Measurements from ENCODE around the gene ETV3. TPM values are rescaled to one million over a fixed set of nuclear protein-coding genes. Genes with fewer than 3 reads are reported as not detected.
A peak's percentile ranks its signal among the peaks of the same experiment; 100 is the strongest.

ETV3 gene
- total RNA-seq, 2 experiments from 2014 or later: 115 to 117 TPM

- Mint-ChIP-seq H3K4me3 (peak overlapping the region; percentile 68), H3K36me3 (ENCODE audit: low read depth) (peaks cover 80% of the 10 kb centered on the region), H3K9me3 (no peaks in the 10 kb centered on the region), H3K27me3 (no peaks in the 10 kb centered on the region), H3K27ac (peak overlapping the region; percentile 65), H3K4me1 (ENCODE audit: low read depth) (peaks cover 77% of the 10 kb centered on the region)
- Histone ChIP-seq H3K36me3 (ENCODE audit: insufficient read depth, low read length) (peaks cover 59% of the 10 kb centered on the region), H3K27me3 (ENCODE audit: control insufficient read depth in 1 of 2, insufficient read depth in 2 of 2, low read length in 2 of 2) (no peaks in the 10 kb centered on the region), H3K27ac (ENCODE audit: low read depth in 1 of 2, low read length in 2 of 2) (no peak overlapping the region), H3K9me3 (ENCODE audit: control insufficient read depth in 1 of 2, insufficient read depth in 1 of 2, low read length in 2 of 2) (no peaks in the 10 kb centered on the region), H3K4me3 (ENCODE audit: low read length) (no peak overlapping the region), H3K4me1 (ENCODE audit: insufficient read depth, low read length) (peaks cover 59% of the 10 kb centered on the region)
- ChIA-PET CTCF (interaction anchor here (2.4 to 4.7 kb wide), 2 partner anchors 22 to 44 kb away, joined by 10 to 27 read pairs; no protein-coding TSS in a partner anchor), POLR2A (no interaction called here)
- intact Hi-C loops (cut with DNase I, micrococcal nuclease): loop anchor here in 1 of 2 experiments (10.0 kb wide), 1 partner anchor 320 kb away; the partner anchor contains the start of gene SH2D2A
- DNase-seq (no peak), ATAC-seq (ENCODE audit: poor library complexity) (no peak)
- no peak for TF ChIP-seq CTCF (IDR thresholded peaks at IDR 0.05)
Observed at GRCh38 chr1:157134442-157134841, 3.8 kb downstream of the ETV3 start.

- peak in 4 of 14 experiments; percentile 15 to 85 (median 78) for DNase-seq
- CTCF ChIA-PET: interaction anchor here (4.7 kb wide), 1 partner anchor 43 kb away, joined by 27 read pairs; no protein-coding TSS in a partner anchor
- H3K27me3 ChIP-seq (ENCODE audit: control insufficient read depth in 1 of 2, insufficient read depth in 2 of 2, low read length in 2 of 2): no peaks in the 10 kb centered on the region
- TF ChIP-seq CTCF (IDR thresholded peaks at IDR 0.05): no peak
- H3K4me3 Mint-ChIP-seq: peak overlapping the region; percentile 65
- peaks cover 87% of the 10 kb centered on the region for H3K36me3 Mint-ChIP-seq (ENCODE audit: low read depth)
- POLR2A ChIA-PET: no interaction called here
- H3K27ac ChIP-seq (ENCODE audit: low read depth in 1 of 2, low read length in 2 of 2): peak overlapping the region in 1 of 2 donors; percentile 18
- intact Hi-C loops (cut with DNase I, micrococcal nuclease): loop anchor here in 1 of 2 experiments (10.0 kb wide), 1 partner anchor 319 kb away; the partner anchor contains the start of gene SH2D2A
- ATAC-seq (ENCODE audit: poor library complexity): peak; percentile 27
- H3K27me3 Mint-ChIP-seq: no peaks in the 10 kb centered on the region
- peak overlapping the region; percentile 65 for H3K27ac Mint-ChIP-seq
- H3K4me3 ChIP-seq (ENCODE audit: low read length): no peak overlapping the region
- no peaks in the 10 kb centered on the region for H3K9me3 ChIP-seq (ENCODE audit: control insufficient read depth in 1 of 2, insufficient read depth in 1 of 2, low read length in 2 of 2)
- peaks cover 72% of the 10 kb centered on the region for H3K4me1 Mint-ChIP-seq (ENCODE audit: low read depth)
- peaks cover 51% of the 10 kb centered on the region for H3K4me1 ChIP-seq (ENCODE audit: insufficient read depth, low read length)
- no peaks in the 10 kb centered on the region for H3K9me3 Mint-ChIP-seq
- H3K36me3 ChIP-seq (ENCODE audit: insufficient read depth, low read length): peaks cover 68% of the 10 kb centered on the region
Observed at GRCh38 chr1:157133426-157133825, 4.8 kb downstream of the ETV3 start.

- no peaks in the 10 kb centered on the region for H3K9me3 Mint-ChIP-seq
- peaks cover 48% of the 10 kb centered on the region for H3K4me1 ChIP-seq (ENCODE audit: insufficient read depth, low read length)
- peaks cover 92% of the 10 kb centered on the region for H3K36me3 Mint-ChIP-seq (ENCODE audit: low read depth)
Observed at GRCh38 chr1:157132616-157133167, 5.5 kb downstream of the ETV3 start.

More at GRCh38 chr1:157132616-157133167, 5.5 kb downstream of the ETV3 start:
- ChIA-PET CTCF (no interaction called here), POLR2A (no interaction called here)
- Histone ChIP-seq H3K36me3 (ENCODE audit: insufficient read depth, low read length) (peaks cover 75% of the 10 kb centered on the region), H3K4me3 (ENCODE audit: low read length) (no peak overlapping the region), H3K27ac (ENCODE audit: low read depth in 1 of 2, low read length in 2 of 2) (no peak overlapping the region), H3K9me3 (ENCODE audit: control insufficient read depth in 1 of 2, insufficient read depth in 1 of 2, low read length in 2 of 2) (no peaks in the 10 kb centered on the region), H3K27me3 (ENCODE audit: control insufficient read depth in 1 of 2, insufficient read depth in 2 of 2, low read length in 2 of 2) (no peaks in the 10 kb centered on the region)
- H3K27ac Mint-ChIP-seq: peak overlapping the region; percentile 65
- intact Hi-C loops (cut with DNase I, micrococcal nuclease): loop anchor here in 1 of 2 experiments (10.0 kb wide), 1 partner anchor 318 kb away; the partner anchor contains the start of gene SH2D2A
- H3K27me3 Mint-ChIP-seq: no peaks in the 10 kb centered on the region
- ATAC-seq (ENCODE audit: poor library complexity) (no peak), DNase-seq (no peak)
- H3K4me3 Mint-ChIP-seq: no peak overlapping the region
- no peak for TF ChIP-seq CTCF (IDR thresholded peaks at IDR 0.05)
- peaks cover 75% of the 10 kb centered on the region for H3K4me1 Mint-ChIP-seq (ENCODE audit: low read depth)
